AG09309 (cell line): ENCODE measurements around the gene SPAG16.
A peak's percentile ranks its signal among the peaks of the same experiment; 100 is the strongest.

Experiments used
- DNase-seq: peaks from one replicate; pipeline ENCODE4 v3.0.0-alpha.2; 2010; ENCODE audit warnings: low read depth
- H3K4me3 ChIP-seq: 2 replicates; pipeline ENCODE4 v1.5.1; 2011; ENCODE audit warnings: mild to moderate bottlenecking, low read depth, low read length, moderate library complexity; ENCODE audit not compliant: control insufficient read depth
- CTCF ChIP-seq: IDR thresholded peaks from 2 replicates; pipeline ENCODE4 v1.5.1; 2011; ENCODE audit warnings: mild to moderate bottlenecking, low read depth, low read length, inconsistent platforms; ENCODE audit not compliant: insufficient read depth, control insufficient read depth; ENCODE audit errors: missing control alignments

The SPAG16 gene

GRCh38 chr2:213764849-213765248 is 480.6 kb downstream of the SPAG16 start:
- DNase-seq = no peak
- TF ChIP-seq CTCF = no peak

GRCh38 chr2:213766062-213766461 is 481.8 kb downstream of the SPAG16 start:
- DNase-seq = no peak
- TF ChIP-seq CTCF = no peak
- no peak overlapping the region for H3K4me3 ChIP-seq

More at GRCh38 chr2:213764849-213765248, 480.6 kb downstream of the SPAG16 start:
- H3K4me3 ChIP-seq = no peak overlapping the region

- TF ChIP-seq CTCF = no peak
- no peak overlapping the region for H3K4me3 ChIP-seq
- no peak for DNase-seq
Measured at GRCh38 chr2:213766465-213766901, 482.2 kb downstream of the SPAG16 start.

GRCh38 chr2:213787869-213788268 is 503.6 kb downstream of the SPAG16 start:
- H3K4me3 ChIP-seq = no peak overlapping the region
- no peak for DNase-seq

GRCh38 chr2:213789940-213790339 is 505.7 kb downstream of the SPAG16 start:
- DNase-seq = no peak
- H3K4me3 ChIP-seq = no peak overlapping the region
- TF ChIP-seq CTCF = no peak

More at GRCh38 chr2:213787869-213788268, 503.6 kb downstream of the SPAG16 start:
- no peak for TF ChIP-seq CTCF

GRCh38 chr2:213792045-213792444 is 507.8 kb downstream of the SPAG16 start:
- DNase-seq = no peak
- no peak overlapping the region for H3K4me3 ChIP-seq
- no peak for TF ChIP-seq CTCF

GRCh38 chr2:213806125-213806726 is 522.0 kb downstream of the SPAG16 start:
- DNase-seq = peak; percentile 1
- no peak overlapping the region for H3K4me3 ChIP-seq
- TF ChIP-seq CTCF = peak; percentile 26
